ENCODE results near the gene SRRM2.

Gene SRRM2

DNA sequence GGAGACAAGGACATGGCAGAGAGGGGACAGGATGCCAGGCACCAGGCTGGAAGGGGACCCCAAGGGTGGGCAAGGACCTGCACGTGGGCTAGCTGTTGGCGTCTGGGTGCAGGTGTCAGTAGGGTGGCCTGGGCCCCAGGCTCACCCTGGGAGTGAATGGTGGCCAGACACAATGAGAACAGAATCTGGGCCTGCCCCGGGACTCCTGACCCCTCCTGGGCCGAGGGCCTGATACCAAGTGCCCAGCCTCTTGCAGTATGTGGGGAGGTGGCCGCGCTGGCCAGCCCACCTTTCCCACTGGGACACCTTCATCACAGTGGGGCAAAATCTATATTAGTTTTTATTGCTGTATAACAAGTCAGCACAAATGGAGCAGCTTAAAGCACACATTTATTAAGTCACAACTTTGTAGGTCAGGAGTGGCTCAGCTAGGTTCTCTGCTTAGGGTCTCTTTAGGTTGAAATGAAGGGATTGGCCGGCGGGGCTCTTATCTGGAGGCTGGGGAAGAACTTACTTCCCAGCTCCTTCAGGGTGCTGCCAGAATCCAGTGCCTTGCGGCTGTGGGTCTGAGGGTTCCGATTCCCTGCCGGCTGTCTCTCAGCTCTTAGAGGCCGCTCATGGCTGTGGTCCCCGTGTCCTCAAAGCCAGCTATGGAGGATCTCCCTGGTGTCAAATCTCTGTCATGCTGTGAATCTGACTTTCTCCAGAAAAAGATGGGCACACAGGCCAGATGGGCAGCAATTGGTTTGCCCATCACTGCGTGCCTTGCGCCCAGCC is 31.3 kb downstream of the SRRM2 start:
- Histone ChIP-seq H3K4me3 (ENCODE audit: low read length, poor library complexity, severe bottlenecking) (no peak overlapping the region), H3K79me2 (ENCODE audit: insufficient read depth, low read length) (peaks cover under 1% of the 10 kb centered on the region), H4K20me1 (ENCODE audit: insufficient read depth, low read length, poor library complexity, severe bottlenecking) (no peaks in the 10 kb centered on the region), H3K9me3 (ENCODE audit: insufficient read depth, low read depth, low read length) (no peaks in the 10 kb centered on the region), H3K4me2 (ENCODE audit: low read depth, low read length, poor library complexity, severe bottlenecking) (no peak overlapping the region), H2AFZ (ENCODE audit: low read length) (no peak overlapping the region), H3K4me1 (ENCODE audit: insufficient read depth, low read length, poor library complexity, severe bottlenecking) (no peaks in the 10 kb centered on the region), H3K36me3 (ENCODE audit: insufficient read depth, low read length) (no peaks in the 10 kb centered on the region), H3K9me2 (replicated peaks; ENCODE audit: low read depth, low read length) (no peaks in the 10 kb centered on the region), H3F3A (ENCODE audit: low read depth) (no peaks in the 10 kb centered on the region), H3K27me3 (ENCODE audit: insufficient read depth, low read length, poor library complexity, severe bottlenecking) (no peaks in the 10 kb centered on the region), H3K9ac (ENCODE audit: low read depth, low read length, poor library complexity, severe bottlenecking) (no peak overlapping the region)
- TF ChIP-seq, protein P1, sequence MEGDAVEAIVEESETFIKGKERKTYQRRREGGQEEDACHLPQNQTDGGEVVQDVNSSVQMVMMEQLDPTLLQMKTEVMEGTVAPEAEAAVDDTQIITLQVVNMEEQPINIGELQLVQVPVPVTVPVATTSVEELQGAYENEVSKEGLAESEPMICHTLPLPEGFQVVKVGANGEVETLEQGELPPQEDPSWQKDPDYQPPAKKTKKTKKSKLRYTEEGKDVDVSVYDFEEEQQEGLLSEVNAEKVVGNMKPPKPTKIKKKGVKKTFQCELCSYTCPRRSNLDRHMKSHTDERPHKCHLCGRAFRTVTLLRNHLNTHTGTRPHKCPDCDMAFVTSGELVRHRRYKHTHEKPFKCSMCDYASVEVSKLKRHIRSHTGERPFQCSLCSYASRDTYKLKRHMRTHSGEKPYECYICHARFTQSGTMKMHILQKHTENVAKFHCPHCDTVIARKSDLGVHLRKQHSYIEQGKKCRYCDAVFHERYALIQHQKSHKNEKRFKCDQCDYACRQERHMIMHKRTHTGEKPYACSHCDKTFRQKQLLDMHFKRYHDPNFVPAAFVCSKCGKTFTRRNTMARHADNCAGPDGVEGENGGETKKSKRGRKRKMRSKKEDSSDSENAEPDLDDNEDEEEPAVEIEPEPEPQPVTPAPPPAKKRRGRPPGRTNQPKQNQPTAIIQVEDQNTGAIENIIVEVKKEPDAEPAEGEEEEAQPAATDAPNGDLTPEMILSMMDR (conservative IDR thresholded peaks at IDR 0.05; ENCODE audit: low read length), result no peak
- TF ChIP-seq EZH2phosphoT487 (IDR thresholded peaks at IDR 0.05; ENCODE audit: borderline replicate concordance), result no peak

DNA sequence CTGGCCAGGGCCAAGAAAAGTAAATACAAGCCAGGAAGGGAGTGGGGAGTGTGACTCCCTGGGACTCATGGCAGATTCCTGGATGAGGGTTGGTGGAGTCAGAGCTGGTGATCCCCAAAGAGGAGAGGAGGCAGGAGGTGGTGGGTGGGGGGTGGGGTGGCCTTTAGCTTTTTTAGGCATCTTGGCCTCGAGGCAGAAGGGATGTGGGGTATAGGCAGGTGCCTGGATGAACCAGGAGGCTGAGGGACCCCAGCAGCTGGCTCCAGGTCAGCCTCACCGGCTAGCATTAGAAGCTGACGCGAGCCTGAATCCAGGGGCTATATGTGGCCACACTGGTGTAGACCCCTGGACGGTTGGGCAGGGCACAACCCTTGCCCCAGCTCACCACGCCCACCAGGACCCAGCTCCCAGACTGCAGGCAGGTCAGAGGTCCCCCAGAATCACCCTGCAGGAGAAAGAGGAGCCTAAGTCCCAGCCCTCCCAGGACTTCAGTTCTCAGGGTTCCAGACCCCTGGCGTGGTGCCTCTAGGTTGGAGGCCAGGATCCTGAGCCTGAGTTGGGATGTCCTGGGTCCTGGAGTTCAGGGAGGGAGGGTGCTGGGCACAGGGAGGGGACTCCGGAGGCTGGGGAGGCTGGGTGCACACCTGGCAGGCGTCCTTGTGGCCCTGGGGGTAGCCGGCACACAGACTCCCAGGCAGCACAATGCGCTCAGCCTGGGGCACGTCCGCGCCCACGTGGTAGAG is 32.1 kb downstream of the SRRM2 start:
- H4K20me1 ChIP-seq (ENCODE audit: insufficient read depth, low read length, poor library complexity, severe bottlenecking), result no peaks in the 10 kb centered on the region
- TF ChIP-seq, protein P1 (conservative IDR thresholded peaks at IDR 0.05; ENCODE audit: low read length), result no peak
- TF ChIP-seq EZH2phosphoT487 (IDR thresholded peaks at IDR 0.05; ENCODE audit: borderline replicate concordance), result no peak
- H3K9me3 ChIP-seq (ENCODE audit: insufficient read depth, low read depth, low read length), result no peaks in the 10 kb centered on the region
- H3K9ac ChIP-seq (ENCODE audit: low read depth, low read length, poor library complexity, severe bottlenecking), result no peak overlapping the region
- no peaks in the 10 kb centered on the region for H3K9me2 ChIP-seq (replicated peaks; ENCODE audit: low read depth, low read length)
- H3K27me3 ChIP-seq (ENCODE audit: insufficient read depth, low read length, poor library complexity, severe bottlenecking), result no peaks in the 10 kb centered on the region
- H3K4me1 ChIP-seq (ENCODE audit: insufficient read depth, low read length, poor library complexity, severe bottlenecking), result no peaks in the 10 kb centered on the region
- no peak overlapping the region for H3K4me2 ChIP-seq (ENCODE audit: low read depth, low read length, poor library complexity, severe bottlenecking)
- no peak overlapping the region for H3K4me3 ChIP-seq (ENCODE audit: low read length, poor library complexity, severe bottlenecking)
- H3K36me3 ChIP-seq (ENCODE audit: insufficient read depth, low read length), result no peaks in the 10 kb centered on the region
- no peak overlapping the region for H2AFZ ChIP-seq (ENCODE audit: low read length)
- no peaks in the 10 kb centered on the region for H3F3A ChIP-seq (ENCODE audit: low read depth)
- no peaks in the 10 kb centered on the region for H3K79me2 ChIP-seq (ENCODE audit: insufficient read depth, low read length)

DNA sequence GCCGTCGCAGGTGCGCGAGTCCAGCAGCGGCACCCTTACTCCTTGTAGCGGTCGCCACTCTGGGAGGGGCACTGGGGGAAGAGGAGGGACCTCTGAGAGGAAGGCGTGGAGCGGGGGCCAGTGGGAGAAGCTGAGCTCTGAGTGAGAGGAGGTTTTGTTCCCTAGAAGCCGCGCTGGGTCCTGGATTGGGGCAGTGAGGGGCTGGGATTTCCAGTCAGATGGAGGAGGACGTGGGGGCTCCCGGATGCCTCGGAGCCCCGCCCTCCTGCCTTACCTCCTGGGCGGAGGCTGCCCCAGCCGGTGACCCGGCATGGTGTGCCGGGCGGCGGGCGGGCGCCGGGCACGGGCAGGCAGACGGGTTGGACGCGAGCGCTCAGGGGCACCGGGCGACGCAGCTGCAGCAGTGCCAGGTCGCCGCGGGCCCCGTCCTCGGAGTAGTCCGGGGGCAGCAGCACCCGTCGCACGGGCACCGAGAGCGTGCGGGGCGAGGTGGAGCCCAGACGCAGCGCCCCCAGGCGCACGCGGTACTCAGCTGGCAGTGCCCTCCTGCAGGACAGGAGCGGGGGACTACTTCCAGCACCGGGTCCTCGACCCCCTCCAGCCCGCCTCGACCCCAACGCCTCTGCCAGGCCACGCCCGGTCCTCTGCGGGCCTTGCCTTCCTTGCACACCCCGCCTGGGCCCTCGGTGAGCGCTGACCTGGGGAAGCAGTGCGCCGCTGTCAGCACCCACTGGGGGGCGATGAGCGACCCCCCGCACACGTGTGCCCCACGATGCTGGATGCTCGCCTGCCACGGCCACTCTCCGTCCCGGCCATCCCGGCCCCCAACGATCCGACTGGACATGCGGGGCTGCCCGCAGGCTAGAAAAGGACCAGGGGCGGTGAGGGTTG is 32.9 kb downstream of the SRRM2 start:
- no peaks in the 10 kb centered on the region for H3K79me2 ChIP-seq (ENCODE audit: insufficient read depth, low read length)
- H3K4me3 ChIP-seq (ENCODE audit: low read length, poor library complexity, severe bottlenecking), result no peak overlapping the region
- TF ChIP-seq, protein P1 (conservative IDR thresholded peaks at IDR 0.05; ENCODE audit: low read length), result no peak
- TF ChIP-seq EZH2phosphoT487 (IDR thresholded peaks at IDR 0.05; ENCODE audit: borderline replicate concordance), result no peak
- H3F3A ChIP-seq (ENCODE audit: low read depth), result no peaks in the 10 kb centered on the region
- H4K20me1 ChIP-seq (ENCODE audit: insufficient read depth, low read length, poor library complexity, severe bottlenecking), result no peaks in the 10 kb centered on the region
- no peak overlapping the region for H3K4me2 ChIP-seq (ENCODE audit: low read depth, low read length, poor library complexity, severe bottlenecking)
- no peaks in the 10 kb centered on the region for H3K27me3 ChIP-seq (ENCODE audit: insufficient read depth, low read length, poor library complexity, severe bottlenecking)
- H3K4me1 ChIP-seq (ENCODE audit: insufficient read depth, low read length, poor library complexity, severe bottlenecking), result no peaks in the 10 kb centered on the region
- no peak overlapping the region for H2AFZ ChIP-seq (ENCODE audit: low read length)
- H3K36me3 ChIP-seq (ENCODE audit: insufficient read depth, low read length), result no peaks in the 10 kb centered on the region
- H3K9ac ChIP-seq (ENCODE audit: low read depth, low read length, poor library complexity, severe bottlenecking), result no peak overlapping the region
- no peaks in the 10 kb centered on the region for H3K9me2 ChIP-seq (replicated peaks; ENCODE audit: low read depth, low read length)
- no peaks in the 10 kb centered on the region for H3K9me3 ChIP-seq (ENCODE audit: insufficient read depth, low read depth, low read length)
